Measurements from ENCODE around the gene HSD17B14. TPM values are rescaled to one million over a fixed set of nuclear protein-coding genes. Genes with fewer than 3 reads are reported as not detected.

HSD17B14 gene
- total and polyA plus RNA-seq, 9 of the 15 experiments (the other 6 are each of a cell fraction or from before 2014, with no cell fraction given), result 0.16 TPM; not detected in 8

DNA sequence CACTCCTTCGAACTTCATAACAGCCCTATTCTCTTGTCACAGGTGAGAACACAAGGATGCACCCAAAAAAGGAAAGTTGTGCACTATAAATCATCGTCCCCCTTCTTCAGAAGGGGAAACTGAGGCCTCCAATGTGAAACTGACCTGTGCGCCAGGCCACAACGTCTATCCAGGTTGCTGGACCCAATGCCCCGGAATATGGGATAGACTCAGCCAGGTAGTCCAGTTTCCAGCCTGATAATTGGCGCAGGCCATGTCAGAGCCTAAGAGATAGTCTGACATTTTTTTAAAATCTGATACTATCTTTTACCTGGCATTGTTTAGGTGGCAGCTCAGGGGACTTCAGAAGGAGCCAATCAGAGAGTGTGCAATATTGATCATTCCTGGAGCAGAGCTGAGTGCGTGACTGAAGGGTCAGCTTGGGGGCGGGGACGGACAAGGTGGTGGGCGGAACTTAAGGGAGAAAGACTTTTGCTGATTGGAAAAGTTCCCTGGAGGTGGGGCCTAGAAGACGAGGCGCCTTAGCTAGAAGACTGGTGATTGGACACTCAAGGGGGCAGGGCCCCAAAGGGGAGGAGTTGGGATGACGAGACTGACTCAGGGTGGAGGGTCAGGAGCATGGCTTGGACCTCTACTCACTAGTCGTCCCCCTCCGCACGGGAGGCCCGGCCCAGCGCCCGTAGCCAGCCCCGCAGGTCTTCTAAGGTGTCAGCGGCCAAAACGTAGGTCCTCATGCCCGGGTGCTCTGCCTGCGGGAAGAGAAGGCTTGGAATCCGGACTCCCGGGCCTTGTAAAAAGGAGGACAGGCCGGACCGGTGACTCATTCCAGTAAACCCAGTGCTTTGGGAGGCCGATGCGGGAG lies 23.7 kb upstream of the HSD17B14 start (continued):
- TF ChIP-seq, protein P1, sequence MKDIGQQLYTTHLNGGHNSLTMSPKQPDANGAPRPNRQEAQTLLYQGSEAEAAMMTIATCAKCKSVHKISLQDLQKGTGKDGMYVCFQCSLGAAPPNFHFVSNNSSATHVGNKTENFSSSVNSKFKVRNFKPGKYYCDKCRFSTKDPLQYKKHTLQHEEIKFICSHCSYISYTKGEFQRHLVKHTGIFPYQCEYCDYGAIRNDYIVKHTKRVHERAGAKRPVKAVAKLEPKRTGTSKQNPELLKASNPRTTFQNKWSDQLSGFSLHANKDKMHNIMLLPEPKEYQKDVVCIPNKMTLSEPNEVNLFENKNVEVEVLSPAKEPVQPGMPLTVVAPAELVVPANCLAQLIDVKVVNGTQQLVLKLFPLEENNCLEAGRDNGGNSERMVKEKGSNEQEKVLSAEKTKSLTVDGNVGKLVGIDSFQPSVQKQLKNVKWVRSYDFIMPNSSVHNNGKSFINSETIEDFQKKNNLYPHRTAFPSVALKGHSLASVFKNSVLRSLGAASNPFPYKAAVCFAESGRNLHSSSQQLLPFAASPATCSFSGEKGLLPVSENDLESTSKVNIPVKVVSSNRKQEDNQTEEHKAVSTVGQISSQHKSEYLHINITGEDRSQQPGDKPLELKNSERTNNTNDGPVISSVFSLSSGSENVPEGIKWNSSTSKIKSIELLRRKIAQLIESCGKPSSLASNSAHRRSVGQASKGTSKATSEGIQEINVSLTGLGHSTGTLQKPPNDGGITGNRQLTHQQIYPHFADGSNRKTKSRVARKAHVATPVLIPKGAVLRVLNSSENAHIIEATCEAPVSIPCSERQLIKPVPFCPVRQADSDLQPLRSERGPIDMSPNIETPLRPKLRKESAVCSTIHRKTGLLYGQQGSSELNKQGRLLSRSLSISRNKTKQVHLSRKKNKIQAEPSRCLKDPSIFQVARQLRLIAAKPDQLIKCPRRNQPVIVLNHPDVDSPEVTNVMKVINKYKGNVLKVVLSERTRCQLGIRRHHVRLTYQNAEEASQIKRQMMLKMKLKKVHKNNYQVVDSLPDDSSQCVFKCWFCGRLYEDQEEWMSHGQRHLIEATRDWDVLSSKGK (CRISPR knock-in tag; IDR thresholded peaks at IDR 0.05), result no peak
- TF ChIP-seq TCF7L2 (IDR thresholded peaks at IDR 0.05; ENCODE audit: low read depth, low read length) (no peak), GATAD2A (IDR thresholded peaks at IDR 0.05) (no peak), MLLT1 (IDR thresholded peaks at IDR 0.05) (no peak), NCOA2 (IDR thresholded peaks at IDR 0.05; ENCODE audit: partially characterized antibody in 2 of 2) (no peak), TBP (optimal IDR thresholded peaks at IDR 0.05; ENCODE audit: low read depth, low read length) (peak; percentile 60), NFXL1 (CRISPR knock-in tag; IDR thresholded peaks at IDR 0.05) (no peak), ZNF551 (CRISPR knock-in tag; IDR thresholded peaks at IDR 0.05) (no peak), KAT2B (IDR thresholded peaks at IDR 0.05; ENCODE audit: low read depth, low read length) (no peak), ZBTB1 (CRISPR knock-in tag; IDR thresholded peaks at IDR 0.05; ENCODE audit: borderline replicate concordance, low read depth) (peak; percentile 57; the same call in 1 of the 2 replicates), REST (IDR thresholded peaks at IDR 0.05; ENCODE audit: borderline replicate concordance) (no peak), REST (CRISPR knock-in tag; IDR thresholded peaks at IDR 0.05; ENCODE audit: low read depth) (no peak), SMARCA5 (IDR thresholded peaks at IDR 0.05) (no peak)

Measured in K562 (cell line).